ELF-1 (cell line): ENCODE results near the gene RNASEL.
"Not testable (repeated sequence)": the region's sequence is repeated elsewhere in the genome, so short reads cannot be mapped to it uniquely, and the experiment has no call there.

Experiments used
- DNase-seq: peaks from one replicate; pipeline ENCODE4 v3.0.0-alpha.2; 2016; ENCODE audit warnings: low read depth, low spot score

The RNASEL gene

GRCh38 chr1:182564406-182565004 lies 24.6 kb downstream of the RNASEL start:
- no peak for DNase-seq

DNA sequence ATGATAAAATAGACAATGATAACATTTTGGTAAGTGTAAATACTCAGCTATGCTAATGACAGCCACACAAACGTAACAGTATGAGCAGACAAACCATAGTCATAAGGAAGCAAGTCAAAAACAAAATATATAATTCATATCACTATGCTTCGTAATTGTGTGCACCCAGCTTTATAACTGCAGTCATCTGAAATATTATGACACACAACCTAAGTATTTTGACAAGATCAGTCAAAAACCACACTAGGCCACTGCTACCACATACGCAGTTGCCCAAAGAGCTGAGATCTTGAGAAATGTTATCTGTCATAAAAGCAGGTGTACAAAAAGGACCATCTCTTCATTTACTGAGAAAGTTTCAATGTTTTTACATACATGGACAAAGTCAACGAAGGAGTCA lies 26.0 kb downstream of the RNASEL start:
- no peak for DNase-seq

DNA sequence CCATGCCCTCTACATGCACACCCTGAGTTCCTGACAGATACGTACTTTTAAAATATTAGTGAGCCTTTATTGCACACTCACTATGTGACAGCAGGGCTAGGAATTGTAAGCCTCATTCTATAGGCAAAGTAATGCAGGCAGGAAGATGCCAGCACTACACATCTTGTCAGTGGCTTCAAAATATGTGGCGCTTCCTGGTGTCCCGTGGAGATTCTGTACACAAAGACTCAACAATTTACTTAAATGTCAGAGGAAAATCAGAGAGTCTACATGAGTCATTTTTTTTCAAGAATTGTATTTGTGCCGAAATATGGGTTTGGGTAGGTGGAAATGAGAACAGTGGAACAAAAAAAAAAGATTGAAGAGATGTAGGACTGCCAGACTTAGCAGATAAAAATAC lies 27.6 kb downstream of the RNASEL start:
- DNase-seq: no peak

GRCh38 chr1:182560392-182560984 lies 28.6 kb downstream of the RNASEL start:
- no peak for DNase-seq

DNA sequence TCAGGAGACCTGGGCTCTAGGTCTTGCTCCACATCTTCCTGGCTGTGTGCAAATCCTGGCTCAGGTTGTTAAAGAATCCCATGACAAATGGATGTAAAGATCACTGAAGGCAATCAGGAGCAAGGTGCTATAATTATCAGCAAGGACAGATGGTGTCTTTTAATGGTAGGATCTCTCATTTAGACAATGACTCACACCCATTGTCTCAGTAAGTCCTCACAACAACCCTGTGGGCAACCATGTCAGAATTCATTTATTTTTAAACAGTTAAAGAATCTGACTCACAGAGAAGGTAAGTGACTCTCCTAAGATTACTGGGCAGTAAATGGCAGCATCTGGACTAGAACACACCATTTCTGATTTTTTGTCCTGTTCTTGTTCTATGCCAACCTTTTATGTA lies 32.8 kb downstream of the RNASEL start:
- no peak for DNase-seq

- DNase-seq: no peak
Observed at GRCh38 chr1:182555493-182555892, 33.6 kb downstream of the RNASEL start.

DNA sequence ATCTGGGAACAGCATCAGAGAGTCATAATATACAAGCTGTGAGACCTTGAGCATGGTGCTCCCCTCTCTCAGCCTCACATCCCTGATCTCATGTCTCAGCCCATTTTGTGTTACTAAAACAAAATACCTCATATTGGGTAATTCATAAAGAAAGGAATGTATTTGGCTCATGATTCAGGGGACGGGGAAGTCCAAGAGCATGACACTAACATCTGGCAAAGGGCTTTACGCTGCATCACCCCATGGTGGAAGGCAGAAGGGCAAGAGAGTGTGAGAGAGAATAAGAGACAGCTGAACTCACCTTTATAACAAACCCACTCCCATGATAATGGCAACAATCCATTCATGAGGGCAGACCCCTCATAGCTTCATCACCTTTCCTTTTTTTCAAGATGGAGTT lies 36.5 kb downstream of the RNASEL start:
- no peak for DNase-seq

DNA sequence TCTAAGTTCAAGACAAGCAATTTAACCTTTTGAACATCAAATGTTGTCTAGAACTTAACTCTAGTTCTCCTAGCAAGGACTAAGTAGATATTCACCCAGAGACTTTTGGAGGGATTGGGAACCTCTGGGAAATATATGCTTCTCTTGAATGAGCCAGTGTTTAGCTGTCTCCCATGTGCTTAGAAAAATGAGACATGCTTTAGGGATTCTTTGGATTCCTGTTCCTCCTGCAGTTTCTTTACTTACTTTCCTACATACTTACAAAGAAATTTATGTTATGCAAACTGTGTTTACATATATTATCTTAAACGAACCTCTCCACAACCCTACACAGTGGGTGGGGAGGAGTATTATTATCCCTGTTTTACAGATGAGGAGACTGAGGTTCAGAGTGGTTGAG lies 39.2 kb downstream of the RNASEL start:
- DNase-seq: no peak

GRCh38 chr1:182549346-182549745 lies 39.7 kb downstream of the RNASEL start:
- no peak for DNase-seq

DNA sequence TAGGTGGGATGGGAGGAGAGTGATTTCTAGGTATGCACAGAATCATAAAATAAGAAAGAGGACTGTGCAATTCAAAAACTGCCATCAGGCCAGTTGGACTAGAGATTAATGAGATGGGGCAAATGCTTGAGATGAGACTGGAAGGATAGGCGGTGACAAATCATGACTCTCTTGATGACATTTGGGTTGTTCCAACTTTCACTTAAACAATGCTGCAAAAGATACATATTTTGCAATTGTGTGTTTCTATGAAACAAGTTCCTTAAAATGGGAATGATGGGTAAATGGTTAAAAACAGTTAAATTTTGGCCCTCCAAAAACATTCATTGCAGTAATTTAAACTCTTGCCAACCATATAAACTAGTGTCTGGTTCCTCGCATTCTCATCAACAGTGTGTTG lies 55.2 kb downstream of the RNASEL start:
- no peak for DNase-seq

- not testable (repeated sequence) for DNase-seq
Observed at GRCh38 chr1:182528206-182528605, 60.9 kb downstream of the RNASEL start.

GRCh38 chr1:182527680-182528079 lies 61.4 kb downstream of the RNASEL start:
- DNase-seq: peak; percentile 12

DNA sequence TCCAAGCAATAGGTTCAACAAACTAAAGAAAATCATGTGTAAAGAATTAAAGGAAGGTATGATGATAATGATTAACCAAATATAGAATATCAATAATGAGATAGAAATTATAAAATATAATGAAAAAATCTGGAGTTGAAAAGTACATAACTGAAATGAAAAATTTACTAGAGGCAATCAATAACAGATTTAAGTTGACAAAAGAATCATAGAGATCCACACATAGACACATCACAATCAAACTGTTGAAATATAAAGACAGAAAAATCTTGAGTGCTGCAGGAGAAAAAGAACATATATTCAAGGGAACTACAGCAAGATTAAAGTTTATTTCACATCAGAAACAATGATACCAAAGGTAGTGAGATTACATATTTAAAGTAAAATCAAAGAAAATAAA lies 63.7 kb downstream of the RNASEL start:
- no peak for DNase-seq
